SK-N-MC (cell line): ENCODE results near the gene GDPD4.

ENCODE experiments used
- EZH2 ChIP-seq: fragments of 200-600 bp; sonication (generic); IDR thresholded peaks from one replicate; pipeline ENCODE4 v1.6.1; 2017; ENCODE audit warnings: antibody characterized with exemption
- FOXP2 ChIP-seq: optimal IDR thresholded peaks from 2 replicates; pipeline ENCODE3; 2011; ENCODE audit warnings: mild to moderate bottlenecking, moderate library complexity; ENCODE audit not compliant: insufficient read depth; ENCODE audit errors: extremely low read length, control extremely low read depth
- POLR2AphosphoS5 ChIP-seq: IDR thresholded peaks from 2 replicates; pipeline ENCODE4 v1.6.1; 2012; ENCODE audit warnings: mild to moderate bottlenecking, low read depth, low read length, borderline replicate concordance

- TF ChIP-seq POLR2AphosphoS5 (no peak), EZH2 (no peak), FOXP2 (no peak)
Measured at GRCh38 chr11:77180346-77180745, 121.1 kb downstream of the GDPD4 start.
